Stimulated activated CD4-positive, alpha-beta T cell treated with anti-CD3 and anti-CD28 coated beads, Interleukin-12 subunit alpha, Interleukin-12 subunit beta, amount 100 ng/mL, for 4 hours (primary cell): ENCODE results near the gene GOLM1.
"Not testable (repeated sequence)": the region's sequence is repeated elsewhere in the genome, so short reads cannot be mapped to it uniquely, and the experiment has no call there.

Experiments
- DNase-seq: peaks from one replicate; pipeline ENCODE4 v3.0.0-alpha.2; 2020

The GOLM1 gene, protein sequence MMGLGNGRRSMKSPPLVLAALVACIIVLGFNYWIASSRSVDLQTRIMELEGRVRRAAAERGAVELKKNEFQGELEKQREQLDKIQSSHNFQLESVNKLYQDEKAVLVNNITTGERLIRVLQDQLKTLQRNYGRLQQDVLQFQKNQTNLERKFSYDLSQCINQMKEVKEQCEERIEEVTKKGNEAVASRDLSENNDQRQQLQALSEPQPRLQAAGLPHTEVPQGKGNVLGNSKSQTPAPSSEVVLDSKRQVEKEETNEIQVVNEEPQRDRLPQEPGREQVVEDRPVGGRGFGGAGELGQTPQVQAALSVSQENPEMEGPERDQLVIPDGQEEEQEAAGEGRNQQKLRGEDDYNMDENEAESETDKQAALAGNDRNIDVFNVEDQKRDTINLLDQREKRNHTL

DNA sequence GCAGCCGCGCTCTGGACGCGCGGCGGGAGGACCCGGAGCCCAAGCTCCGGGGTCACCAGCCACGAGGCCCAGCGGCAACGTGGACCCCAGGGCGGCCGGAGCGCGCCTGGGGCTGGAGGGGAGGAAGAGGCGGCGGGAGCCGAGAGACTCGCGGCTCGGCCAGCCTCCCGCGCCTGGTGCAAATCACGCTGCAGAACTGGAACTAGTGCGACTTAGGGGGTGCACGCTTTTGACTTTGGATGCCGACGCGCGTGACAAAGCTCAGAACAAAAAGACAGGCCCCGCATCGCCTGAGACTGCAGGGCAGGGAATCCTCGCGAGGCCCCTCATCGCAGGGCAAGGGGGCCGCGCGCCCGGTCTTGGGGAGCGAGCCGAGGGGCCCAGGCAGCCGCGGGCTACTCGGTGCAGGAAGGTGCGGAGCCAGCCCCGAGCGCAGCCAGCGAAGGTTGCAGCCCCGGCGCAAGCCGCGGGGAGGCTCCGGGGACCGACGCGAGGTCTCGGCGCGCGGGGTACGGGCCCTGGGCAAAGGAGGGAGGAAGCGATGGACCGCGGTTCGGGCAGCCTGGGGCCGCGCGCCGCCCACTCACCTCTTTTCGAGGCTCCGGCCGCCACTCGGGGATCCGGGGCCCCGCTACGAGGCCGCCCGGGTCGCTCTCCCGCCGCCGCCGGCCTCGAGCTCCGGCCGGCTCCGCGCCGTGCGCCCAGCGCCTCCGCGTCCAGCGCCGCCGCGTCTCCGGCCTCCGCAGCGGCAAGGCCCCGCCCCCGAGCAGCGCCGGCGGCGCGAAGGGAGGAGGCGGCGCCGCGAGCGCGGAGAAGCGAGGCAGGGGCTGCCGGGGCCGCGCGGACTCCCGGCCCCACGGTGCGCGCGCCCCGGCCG lies at the start of gene GOLM1:
Gene GOLM1 (minus strand): TSS at position 735 of the 877 bp plus-strand sequence. CDS start 20,238 bp downstream, outside the sequence.
- peak; percentile 32 for DNase-seq

DNA sequence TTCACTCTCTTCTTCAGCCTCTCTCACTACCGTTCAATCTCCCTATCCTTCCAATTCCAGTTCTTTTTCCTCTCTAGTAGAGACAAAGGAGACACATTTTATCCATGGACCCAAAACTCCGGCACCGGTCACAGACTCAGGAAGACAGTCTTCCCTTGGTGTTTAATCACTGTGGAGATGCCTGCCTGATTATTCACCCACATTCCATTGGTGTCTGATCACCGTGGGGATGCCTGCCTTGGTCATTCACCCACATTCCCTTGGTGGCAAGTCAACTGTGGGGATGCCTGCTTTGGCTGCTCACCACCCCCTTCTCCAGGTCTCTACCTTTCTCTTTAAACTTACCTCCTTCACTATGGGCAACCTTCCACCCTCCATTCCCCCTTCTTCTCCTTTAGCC lies 47.3 kb upstream of the GOLM1 start:
- DNase-seq, result not testable (repeated sequence)

DNA sequence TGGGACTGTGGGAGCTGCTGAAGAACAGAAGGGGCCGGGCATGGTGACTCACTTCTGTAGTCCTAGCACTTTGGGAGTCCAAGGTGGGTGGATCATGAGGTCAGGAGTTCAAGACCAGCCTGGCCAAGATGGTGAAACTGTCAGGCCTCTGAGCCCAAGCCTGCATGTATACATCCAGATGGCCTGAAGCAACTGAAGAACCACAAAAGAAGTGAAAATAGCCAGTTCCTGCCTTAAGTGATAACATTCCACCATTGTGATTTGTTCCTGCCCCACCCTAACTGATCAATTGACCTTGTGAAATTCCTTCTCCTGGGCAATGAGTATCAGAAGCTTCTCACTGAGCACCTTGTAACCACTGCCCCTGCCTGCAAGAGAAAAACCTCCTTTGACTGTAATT lies 46.6 kb upstream of the GOLM1 start:
- not testable (repeated sequence) for DNase-seq

DNA sequence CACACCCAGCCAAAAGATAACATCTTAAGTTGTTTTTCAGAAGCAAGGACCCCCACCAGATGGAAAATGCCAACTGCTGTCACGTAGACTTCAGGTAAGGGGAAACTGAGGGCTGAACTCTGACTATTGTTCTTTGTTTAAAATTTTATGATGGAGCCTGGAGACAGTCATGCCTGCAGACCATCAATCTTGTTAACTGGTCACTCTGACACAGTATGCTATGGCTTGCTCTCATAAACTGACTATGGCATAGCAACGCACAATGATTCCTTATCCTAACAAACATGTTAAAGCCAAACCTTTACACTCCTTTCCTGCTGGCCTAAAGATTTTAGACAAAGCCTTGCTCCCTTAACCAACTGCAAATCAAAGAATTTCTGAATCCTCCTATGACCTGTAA lies 43.6 kb upstream of the GOLM1 start:
- no peak for DNase-seq

DNA sequence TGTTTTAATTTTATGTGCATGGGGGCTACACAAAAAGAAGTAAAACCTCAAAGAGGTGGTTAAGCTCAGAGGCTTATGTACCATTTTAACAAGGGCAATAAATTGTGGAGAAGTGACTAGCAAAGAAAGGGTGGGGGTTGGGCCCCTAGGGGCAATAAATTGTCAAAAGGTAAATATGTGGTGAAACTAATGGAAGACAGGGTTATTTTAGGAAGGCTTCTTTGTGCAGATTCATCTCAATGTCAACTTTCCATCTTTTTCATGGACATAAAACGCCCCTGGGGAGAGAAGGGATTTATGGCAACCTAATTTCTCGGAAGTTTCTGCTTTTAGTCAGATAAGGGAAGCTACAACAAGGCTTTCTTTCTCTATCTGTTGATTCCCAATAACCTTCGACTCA lies 42.5 kb upstream of the GOLM1 start:
- no peak for DNase-seq

DNA sequence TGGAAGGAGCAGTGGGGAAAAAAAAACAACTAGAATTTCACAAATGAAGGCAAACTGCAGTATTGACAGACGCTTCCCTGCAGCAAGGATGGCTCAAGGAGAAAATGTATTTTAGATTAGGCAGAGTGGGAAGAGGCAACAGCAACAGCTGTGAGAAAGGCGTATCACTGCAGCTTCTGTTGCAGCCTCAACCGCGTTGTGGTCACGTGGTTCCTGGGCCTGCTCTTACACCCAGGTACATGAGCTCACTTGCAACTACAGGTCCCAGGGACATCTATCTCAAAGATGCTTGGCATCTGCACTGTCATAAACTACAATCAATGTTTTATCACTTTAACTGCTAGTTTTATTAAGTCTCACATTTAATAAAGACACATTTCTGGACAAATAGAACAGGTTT lies 36.0 kb upstream of the GOLM1 start:
- no peak for DNase-seq

DNA sequence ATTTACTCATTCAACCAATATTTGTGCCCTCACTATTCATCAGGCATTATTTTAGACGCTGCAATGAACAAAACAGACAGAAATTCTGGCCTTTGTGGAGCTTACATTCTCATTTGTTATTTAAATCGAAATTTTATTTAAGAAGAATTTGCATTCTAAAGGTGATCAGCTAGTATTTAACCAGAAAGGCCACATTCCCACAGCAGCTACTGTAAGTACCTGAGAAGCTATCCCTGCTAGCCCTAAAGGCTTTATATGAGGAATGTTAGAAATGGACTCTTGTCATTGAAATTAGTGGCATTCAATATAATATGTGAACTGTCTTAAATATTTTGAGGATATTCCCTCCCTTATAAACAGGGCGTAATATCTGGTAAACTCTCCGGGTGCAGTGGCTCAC lies 35.0 kb upstream of the GOLM1 start:
- no peak for DNase-seq

DNA sequence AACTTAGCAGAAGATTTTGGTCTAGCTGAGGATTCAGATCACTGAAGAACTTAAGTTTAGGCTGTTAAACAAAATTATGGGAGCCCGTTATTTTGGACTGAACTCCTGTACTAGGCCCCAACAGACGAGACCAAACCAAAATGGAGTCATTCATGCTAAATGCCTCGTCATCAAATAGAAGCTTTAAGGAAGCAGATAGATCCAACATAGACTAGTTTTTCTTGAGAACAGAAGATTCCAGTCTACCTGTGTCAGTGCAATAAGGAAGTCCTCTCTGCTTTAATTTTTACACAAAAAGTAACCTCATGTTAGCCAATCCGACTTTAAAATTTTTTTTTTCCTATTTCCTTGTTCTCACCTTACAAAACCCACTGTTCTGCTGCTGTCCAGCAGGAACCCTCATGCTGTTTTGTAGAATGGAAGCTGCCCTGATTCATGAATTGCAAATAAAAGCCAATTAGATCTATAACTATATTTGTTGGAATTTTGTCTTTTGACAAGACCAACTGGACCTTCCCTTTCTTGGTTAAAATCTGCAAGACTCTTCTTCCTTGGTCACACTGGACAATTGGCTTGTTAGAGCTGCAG lies 29.0 kb upstream of the GOLM1 start:
- DNase-seq, result no peak

DNA sequence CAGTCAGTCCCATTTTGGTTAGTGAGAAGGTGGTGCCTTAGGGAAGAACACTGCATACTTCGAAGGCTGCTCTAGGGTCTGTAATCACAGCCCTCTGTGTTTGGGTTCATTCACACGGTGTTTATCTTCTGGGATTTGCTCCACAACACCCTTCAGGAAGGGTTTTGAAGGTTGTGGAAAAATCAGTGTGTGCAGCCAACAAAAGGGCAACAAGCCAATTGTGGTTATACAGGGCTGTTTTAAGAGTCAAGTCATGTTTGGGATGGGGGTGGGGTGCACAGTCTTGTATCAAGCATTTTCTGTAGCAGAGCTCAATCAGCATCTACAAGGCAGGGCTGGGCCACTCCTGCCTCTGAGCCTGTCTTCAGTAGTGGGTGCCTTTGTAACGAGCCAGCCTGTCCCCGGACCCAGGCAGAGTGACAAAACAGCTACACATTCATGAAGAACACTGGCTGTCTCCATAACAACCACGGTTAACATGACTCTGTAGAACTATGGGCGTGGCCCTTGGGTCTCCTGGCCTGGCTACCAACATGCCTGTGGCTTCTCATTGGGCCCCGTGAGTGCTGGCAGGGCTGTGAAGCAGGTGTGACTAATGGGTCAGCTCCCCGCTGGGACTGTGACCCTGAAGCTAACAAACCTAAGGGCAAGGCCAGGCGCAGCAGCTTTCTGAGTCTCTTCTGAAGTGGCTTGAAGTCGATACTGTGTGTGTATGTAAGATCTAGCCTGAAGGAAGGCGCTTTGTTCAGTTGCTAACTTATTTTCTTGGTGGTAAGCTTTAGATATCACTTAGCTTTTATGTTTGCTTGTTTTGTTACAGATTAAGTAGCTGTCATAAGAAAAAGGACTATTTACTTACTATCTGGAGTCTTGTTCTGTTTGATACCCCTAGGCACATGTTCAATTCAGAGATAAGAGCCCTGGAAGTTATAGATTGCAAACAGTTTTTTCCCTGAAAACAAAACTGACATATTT lies 27.9 kb upstream of the GOLM1 start:
- DNase-seq, result no peak

DNA sequence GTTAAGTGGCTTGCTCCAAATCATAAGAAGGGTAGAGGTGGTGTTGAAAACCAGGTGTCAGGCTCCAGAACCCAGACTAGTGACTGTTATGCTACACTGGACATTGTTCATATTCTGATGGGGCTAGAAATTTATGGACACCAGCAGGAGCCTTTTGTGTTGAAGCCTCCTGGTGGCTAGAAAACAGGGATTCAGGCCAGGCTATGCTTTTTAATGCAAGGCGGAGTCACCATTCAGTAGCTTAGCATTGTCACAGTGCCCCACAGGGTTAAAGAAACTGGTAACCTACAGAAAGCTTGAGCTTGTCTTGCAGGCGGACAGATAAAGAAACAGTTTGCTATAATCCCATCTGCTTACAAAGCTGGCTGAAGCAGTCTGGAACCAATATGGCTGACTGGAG lies 23.0 kb upstream of the GOLM1 start:
- DNase-seq, result no peak

DNA sequence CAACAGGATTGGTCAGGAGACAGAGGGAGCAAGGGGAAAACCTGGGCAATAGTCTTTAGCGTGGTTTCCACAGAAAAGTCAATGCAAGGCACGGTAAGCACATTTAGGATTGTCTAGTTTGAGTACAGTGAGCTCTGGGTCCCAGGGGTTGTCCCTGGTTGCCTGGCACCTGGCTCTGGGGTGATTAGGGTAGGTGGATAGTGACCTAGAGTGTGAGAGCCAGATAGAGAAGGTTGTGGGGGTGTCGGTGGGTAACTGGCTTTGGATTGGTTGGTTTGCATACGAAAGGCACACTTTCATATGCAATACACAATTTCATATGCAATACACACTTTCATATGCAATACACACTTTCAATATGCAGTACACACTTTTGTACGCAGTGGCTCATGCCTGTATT lies 20.1 kb upstream of the GOLM1 start:
- no peak for DNase-seq

DNA sequence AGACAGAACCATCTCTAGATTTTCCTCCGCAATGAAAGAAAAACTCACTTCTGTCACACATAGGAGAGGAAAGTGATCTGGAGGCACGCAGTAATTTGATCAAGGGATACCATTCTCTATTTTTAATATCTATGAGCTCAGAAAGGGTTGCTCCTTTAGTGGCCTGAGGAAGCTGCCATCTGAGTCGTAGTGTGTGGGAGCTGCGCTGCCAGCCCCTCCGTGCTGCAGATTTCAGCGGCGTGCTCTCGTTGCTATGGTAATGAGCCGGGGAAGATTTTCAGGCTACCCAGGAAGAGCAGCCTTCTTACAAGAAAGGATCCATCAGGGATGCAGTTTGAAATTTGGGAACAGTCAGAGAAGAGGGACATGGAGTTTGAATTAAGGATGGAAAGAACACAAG lies 17.1 kb upstream of the GOLM1 start:
- no peak for DNase-seq

DNA sequence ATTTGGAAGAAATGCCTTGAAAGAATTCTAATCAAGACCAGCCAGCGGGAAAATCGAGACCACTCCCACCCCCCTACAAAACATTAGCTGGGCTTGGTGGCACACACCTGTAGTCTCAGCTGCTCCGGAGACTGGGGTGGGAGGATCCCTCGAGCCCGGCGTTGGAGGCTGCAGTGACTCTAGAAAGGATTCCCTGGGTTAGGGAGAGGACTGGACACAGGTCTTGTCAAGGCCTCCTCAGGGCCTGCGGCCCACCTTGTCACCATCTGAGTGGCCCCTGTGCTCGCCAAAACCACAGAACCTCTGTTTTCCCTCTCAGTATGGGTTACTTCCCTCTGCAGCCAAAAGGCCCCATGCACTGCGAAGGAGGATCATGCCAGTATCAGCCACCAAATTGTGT lies 16.5 kb upstream of the GOLM1 start:
- no peak for DNase-seq

DNA sequence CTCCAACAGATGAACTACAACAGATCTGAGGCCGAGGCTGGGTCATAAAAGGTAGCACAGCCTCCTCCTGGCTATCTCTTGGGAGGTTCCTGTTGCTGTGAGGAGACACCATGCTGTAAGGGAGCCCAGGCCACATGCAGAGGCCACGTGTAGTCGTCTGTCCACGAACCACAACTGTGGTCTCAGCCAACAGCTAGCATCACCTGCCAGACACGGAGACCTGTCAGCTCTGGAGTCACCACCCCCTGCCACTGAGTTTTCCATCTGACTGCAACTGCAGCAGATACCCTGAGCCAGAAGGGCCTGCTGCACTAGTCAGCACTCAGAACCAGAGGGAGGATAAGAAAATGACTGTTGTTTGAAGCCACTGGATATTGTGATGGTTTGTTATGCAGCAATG lies 12.7 kb upstream of the GOLM1 start:
- DNase-seq, result no peak

DNA sequence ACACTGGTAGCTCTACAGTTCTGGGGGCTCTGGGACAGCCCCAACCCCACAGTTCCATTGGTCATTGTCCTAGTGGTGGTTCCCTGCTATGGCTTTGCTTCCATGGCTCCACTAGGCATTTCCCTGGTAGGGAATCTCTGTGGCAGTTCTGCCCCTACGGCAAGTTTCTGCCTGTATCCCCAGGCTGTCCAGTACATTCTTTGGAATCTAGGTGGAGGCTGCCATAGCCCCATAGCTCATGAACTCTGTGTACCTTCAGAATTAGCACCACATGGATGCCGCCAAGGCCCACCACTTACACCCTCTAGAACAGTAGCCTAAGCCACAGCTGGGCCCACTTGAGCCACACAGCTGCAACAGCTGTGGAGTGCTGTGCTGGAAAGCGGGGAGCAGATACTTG lies 3.3 kb upstream of the GOLM1 start:
- DNase-seq, result no peak

DNA sequence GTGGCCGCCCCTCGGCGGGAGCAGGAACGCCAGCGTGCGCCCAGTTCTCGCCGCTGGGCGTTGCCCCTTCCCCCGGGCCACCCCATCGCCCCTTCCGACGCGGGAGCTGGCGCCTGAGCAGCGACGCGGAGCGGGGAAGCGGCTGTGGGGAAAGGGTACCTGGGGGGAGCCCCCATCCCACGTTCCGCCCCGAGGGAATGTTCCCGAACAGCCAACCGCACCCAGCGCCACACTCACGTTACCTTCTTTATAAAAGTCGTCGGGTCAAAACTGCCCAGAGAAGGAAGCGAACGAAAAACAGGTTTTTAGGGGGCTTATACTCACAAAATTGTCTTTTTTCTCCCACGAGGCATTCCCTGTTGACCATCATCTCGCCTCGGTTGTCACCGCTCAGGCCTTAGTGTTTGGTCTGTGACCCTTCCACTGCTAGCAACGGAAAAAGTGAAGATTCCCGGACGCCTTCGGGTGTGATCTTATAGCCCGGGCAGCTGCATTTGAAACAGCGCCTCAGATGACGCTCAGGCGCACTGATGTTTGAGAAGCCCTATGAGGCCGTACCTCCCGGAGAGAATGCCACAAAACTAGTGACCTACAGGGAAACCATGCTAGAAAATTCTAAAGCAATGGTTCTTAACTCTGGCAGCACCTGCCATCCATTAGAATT lies 475 bp upstream of the GOLM1 start:
- peak; percentile 14 for DNase-seq

DNA sequence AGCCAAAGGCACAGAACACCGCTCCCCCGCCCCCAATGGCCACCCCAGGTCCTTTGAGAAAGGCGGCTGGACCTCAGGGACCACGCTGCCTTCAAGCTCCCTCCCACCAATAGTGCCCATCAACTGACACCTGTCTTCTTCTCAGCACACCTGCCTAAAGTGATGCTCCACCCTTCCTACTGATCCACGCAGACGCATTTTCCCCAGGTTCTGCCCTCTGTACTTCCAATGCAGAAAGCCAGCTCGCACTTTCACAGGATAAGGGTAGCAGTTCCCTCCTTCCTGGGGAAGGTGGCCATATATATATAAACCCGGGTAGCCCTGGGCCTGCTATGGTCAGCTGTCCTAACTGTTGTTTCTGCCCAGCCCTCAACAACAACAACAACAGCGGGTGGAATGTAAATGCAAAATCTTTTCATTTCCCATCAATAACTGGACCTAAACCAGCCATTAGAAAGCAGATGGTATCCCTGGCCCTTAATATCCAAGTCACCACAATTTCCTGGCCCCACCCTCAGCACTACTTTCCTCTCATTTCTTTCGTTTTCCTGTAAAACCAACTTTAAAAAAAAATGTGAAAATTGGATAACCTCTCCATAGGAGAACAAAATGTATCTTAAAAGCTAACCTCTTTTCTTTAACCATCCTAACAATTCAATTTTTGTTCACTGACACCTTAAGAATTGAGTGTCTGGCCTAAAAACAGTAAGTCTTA lies 1.7 kb downstream of the GOLM1 start:
- DNase-seq, result no peak

DNA sequence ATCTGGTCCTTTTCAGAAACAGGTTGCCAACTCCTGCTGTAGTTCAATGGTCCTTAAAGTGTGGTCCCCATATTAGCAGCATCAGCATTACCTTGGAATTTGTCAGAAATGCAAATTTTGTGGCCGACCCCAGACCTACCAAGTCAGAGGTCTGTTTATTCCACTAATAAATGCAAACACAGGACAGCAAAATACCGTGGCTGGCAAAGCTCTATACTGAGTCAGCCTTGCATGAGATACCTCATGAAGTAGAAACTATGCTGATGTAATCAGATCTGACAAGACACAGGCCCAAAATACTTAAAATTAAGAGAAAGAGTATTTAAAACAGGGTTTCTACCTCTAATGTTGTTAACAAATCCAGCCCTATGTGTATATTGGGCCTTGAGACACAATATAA lies 3.0 kb downstream of the GOLM1 start:
- no peak for DNase-seq

DNA sequence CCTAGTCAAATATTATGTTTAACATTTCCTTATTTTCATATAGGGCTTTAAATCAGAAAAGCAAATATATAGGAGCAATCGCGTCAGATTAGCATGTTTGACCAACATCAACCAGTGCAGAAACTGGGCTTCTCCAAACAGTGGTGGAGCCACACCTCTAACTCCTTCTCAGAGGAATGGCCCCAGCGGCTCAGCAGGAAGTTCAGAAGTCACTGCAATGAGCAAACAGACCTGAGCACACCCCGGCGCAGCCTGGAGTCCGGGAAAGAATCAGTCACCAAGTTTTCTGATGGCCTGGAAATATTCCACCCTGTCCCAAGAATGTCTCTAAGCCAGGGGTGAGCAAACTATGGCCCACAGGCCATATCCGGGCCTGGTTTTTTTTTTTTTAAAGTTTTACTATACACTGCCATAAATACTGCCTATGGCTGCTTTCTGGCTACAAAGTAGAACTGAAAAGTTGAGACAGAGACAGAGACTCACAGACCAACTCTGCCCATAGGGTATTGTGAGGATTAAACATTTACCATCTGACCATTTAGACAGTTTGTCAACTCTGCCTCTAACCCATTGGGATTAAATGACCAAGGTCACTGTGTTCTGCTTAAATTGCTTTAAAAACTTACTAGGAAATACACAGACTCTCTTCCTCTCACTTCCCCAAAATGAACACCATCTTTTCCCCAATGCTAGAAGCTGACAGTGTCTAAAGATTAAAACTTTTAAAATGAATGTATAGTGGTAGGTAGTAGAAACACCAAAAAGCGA lies 5.4 kb downstream of the GOLM1 start:
- no peak for DNase-seq

DNA sequence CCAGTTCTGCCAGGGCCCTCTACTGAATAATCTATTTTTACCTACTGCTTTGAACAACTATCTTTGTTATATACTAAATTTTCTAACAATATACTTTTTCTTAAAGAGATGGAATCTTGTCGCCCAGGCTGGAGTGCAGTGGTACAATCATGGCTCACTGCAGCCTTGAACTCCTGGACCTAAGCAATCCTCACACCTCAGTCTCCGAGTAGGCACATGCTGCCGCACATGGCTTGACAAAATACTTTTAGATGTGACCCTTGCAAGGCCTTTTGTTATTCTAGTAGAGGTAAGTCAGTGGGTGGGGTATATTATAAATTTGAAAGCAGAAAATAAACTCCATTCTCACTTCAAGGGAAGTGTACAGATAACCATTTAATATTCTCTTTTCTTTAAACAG lies 7.9 kb downstream of the GOLM1 start:
- no peak for DNase-seq

DNA sequence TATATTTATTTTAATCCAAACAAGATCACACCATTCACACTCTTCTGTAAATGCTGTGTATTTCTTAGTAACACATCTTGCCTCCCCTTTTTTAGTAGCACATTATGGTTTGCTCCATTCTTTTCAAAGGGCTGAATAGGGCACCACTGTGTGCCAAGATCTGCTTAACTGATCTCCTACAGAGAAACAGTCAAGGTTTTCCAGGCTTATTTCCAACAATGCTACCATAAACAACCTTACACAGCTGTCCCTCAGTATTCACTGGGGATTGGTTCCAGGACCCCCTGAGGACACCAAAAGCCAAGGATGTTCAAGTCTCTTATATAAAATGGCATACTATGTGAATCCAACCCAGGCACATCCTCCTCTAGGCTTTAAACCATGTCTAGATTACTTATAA lies 16.5 kb downstream of the GOLM1 start:
- no peak for DNase-seq
